Neural progenitor cell (in vitro differentiated cells): ENCODE measurements around the gene CHMP5. TPM values are rescaled to one million over a fixed set of nuclear protein-coding genes. Genes with fewer than 3 reads are reported as not detected.

Source experiments
- DNase-seq: peaks from one replicate; pipeline ENCODE4 v3.0.0-alpha.2; 2016; ENCODE audit warnings: low spot score
- H2AFZ ChIP-seq: fragments of 200-600 bp; sonication (generic); replicated peaks from 2 replicates; pipeline ENCODE4 v1.6.1; 2016; ENCODE audit warnings: antibody characterized with exemption
- H3F3A ChIP-seq: fragments of 200-600 bp; sonication (generic); 2 replicates; pipeline ENCODE4 v1.6.1; 2016; ENCODE audit warnings: antibody characterized with exemption, low read depth
- H3K27ac ChIP-seq: fragments of 200-600 bp; sonication (generic); 2 replicates; pipeline ENCODE4 v1.5.1; 2016; ENCODE audit warnings: mild to moderate bottlenecking
- H3K27me3 ChIP-seq: fragments of 200-600 bp; sonication (generic); 2 replicates; pipeline ENCODE4 v1.6.1; 2016; ENCODE audit warnings: mild to moderate bottlenecking, moderate library complexity
- H3K36me3 ChIP-seq: fragments of 200-600 bp; sonication (generic); 2 replicates; pipeline ENCODE4 v1.5.1; 2016
- H3K4me1 ChIP-seq: fragments of 200-600 bp; sonication (generic); 2 replicates; pipeline ENCODE4 v1.6.1; 2016; ENCODE audit warnings: mixed run types
- H3K4me2 ChIP-seq: fragments of 200-600 bp; sonication (generic); 2 replicates; pipeline ENCODE4 v1.6.1; 2016
- H3K4me3 ChIP-seq: fragments of 200-600 bp; sonication (generic); 2 replicates; pipeline ENCODE4 v1.5.1; 2016
- H3K79me2 ChIP-seq: fragments of 200-600 bp; sonication (generic); 2 replicates; pipeline ENCODE4 v1.6.1; 2016; ENCODE audit warnings: low read depth
- H3K9ac ChIP-seq: fragments of 200-600 bp; sonication (generic); 2 replicates; pipeline ENCODE4 v1.6.1; 2016
- H3K9me3 ChIP-seq: fragments of 200-600 bp; sonication (generic); 2 replicates; pipeline ENCODE4 v1.5.1; 2016; ENCODE audit warnings: low read depth
- H4K20me1 ChIP-seq: fragments of 200-600 bp; sonication (generic); 2 replicates; pipeline ENCODE4 v1.6.1; 2016; ENCODE audit warnings: low read depth
- H3K27ac Mint-ChIP-seq: 3 replicates; pipeline ENCODE4 v1.8.0; 2021; ENCODE audit warnings: mixed read lengths
- H3K27me3 Mint-ChIP-seq: 2 replicates; pipeline ENCODE4 v1.8.0; 2022; ENCODE audit warnings: low read depth, mild to moderate bottlenecking, inconsistent platforms, moderate library complexity, mixed read lengths; ENCODE audit not compliant: insufficient read depth
- H3K36me3 Mint-ChIP-seq: 3 replicates; pipeline ENCODE4 v1.8.0; 2021; ENCODE audit warnings: mixed read lengths
- H3K4me1 Mint-ChIP-seq: 3 replicates; pipeline ENCODE4 v1.8.0; 2021; ENCODE audit warnings: mixed read lengths
- H3K4me3 Mint-ChIP-seq: 3 replicates; pipeline ENCODE4 v1.8.0; 2021; ENCODE audit warnings: mild to moderate bottlenecking, moderate library complexity, mixed read lengths
- H3K9me3 Mint-ChIP-seq: 3 replicates; pipeline ENCODE4 v1.8.0; 2020; ENCODE audit warnings: mixed read lengths
- CTCF ChIP-seq: fragments of 200-600 bp; sonication (generic); IDR thresholded peaks from 2 replicates; pipeline ENCODE4 v1.5.1; 2017; ENCODE audit warnings: antibody characterized with exemption, mild to moderate bottlenecking
- EZH2 ChIP-seq: fragments of 200-600 bp; sonication (generic); IDR thresholded peaks from 2 replicates; pipeline ENCODE4 v1.6.1; 2017; ENCODE audit warnings: antibody characterized with exemption, mild to moderate bottlenecking, moderate library complexity
- EZH2phosphoT487 ChIP-seq: fragments of 200-600 bp; sonication (generic); IDR thresholded peaks from 2 replicates; pipeline ENCODE4 v1.6.1; 2017; ENCODE audit warnings: antibody characterized with exemption
- total RNA-seq: library from RNA; depleted of rRNA; stranded (reverse); fragments of >200 nt; gene quantifications from 2 replicates; pipeline ENCODE4 v1.2.3, GENCODE V29; 2015; ENCODE audit warnings: low replicate concordance

CHMP5 gene
- total RNA-seq, 1 donor from 2014 or later: 135 TPM

DNA sequence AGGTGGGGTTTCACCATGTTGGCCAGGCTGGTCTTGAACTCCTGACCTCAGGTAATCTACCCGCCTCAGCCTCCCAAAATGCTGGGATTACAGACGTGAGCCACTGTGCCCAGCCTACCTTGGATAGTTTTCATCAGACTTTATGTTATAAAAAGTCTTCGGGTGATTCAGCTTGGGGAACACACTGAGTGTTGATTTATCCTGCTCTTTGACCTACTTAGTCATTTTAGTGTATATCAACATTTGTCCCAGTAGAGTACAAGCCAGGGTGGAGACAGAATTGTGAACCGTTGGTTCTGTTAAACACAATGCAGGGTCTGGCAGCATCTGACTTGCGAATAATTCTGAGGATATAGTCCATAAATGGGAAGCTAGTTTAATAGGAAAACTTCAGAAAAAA is 65.1 kb downstream of the CHMP5 start:
- TF ChIP-seq CTCF (no peak), EZH2 (no peak), EZH2phosphoT487 (no peak)

DNA sequence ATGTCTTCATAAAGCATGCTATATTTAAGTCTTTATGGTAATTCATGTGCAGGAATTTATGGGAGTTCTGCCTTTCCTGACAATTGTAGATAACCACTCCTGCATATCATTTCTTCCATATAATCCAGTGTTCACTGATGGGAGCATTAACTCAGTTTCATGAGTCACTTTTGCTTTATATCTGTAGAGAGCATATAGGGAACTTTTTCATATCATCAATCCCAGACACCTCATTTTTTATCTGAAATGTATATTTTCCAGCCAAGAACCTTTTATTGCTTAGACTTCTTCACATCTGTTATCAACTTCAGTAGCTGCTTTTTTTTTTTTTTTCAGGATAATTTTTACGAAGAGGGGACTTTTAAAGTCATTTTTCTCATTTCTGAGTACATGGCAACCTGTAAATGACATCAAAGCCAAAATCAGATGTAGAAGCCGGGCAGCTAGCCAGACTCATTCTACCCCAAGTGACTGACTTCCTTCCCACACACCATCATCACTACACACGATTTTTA is 66.6 kb downstream of the CHMP5 start:
- Histone ChIP-seq H3K9ac (no peak overlapping the region), H3K79me2 (no peaks in the 10 kb centered on the region), H3K36me3 (no peaks in the 10 kb centered on the region), H2AFZ (no peak overlapping the region), H3K4me1 (no peaks in the 10 kb centered on the region), H3K4me3 (no peak overlapping the region), H3K9me3 (no peaks in the 10 kb centered on the region), H3K27ac (no peak overlapping the region), H3K27me3 (no peaks in the 10 kb centered on the region), H4K20me1 (no peaks in the 10 kb centered on the region), H3F3A (no peaks in the 10 kb centered on the region), H3K4me2 (no peak overlapping the region)
- Mint-ChIP-seq H3K27me3 (no peaks in the 10 kb centered on the region), H3K4me3 (no peak overlapping the region), H3K27ac (no peak overlapping the region), H3K4me1 (no peaks in the 10 kb centered on the region), H3K9me3 (no peaks in the 10 kb centered on the region), H3K36me3 (peaks cover 20% of the 10 kb centered on the region)
- no peak for TF ChIP-seq EZH2
- no peak for TF ChIP-seq CTCF
- no peak for TF ChIP-seq EZH2phosphoT487
- no peak for DNase-seq

More for the DNA sequence above, 65.1 kb downstream of the CHMP5 start:
- Histone ChIP-seq H3K27me3 (no peaks in the 10 kb centered on the region), H3K4me2 (no peak overlapping the region), H3K9ac (no peak overlapping the region), H4K20me1 (no peaks in the 10 kb centered on the region), H2AFZ (no peak overlapping the region), H3F3A (no peaks in the 10 kb centered on the region), H3K27ac (no peak overlapping the region), H3K36me3 (no peaks in the 10 kb centered on the region), H3K79me2 (no peaks in the 10 kb centered on the region), H3K4me1 (no peaks in the 10 kb centered on the region), H3K4me3 (no peak overlapping the region), H3K9me3 (no peaks in the 10 kb centered on the region)
- H3K9me3 Mint-ChIP-seq: no peaks in the 10 kb centered on the region
- H3K4me3 Mint-ChIP-seq: no peak overlapping the region
- no peaks in the 10 kb centered on the region for H3K27me3 Mint-ChIP-seq
- no peak overlapping the region for H3K27ac Mint-ChIP-seq
- no peaks in the 10 kb centered on the region for H3K4me1 Mint-ChIP-seq
- H3K36me3 Mint-ChIP-seq: peaks cover 18% of the 10 kb centered on the region
- no peak for DNase-seq

Other genes starting within 250 kb of the CHMP5 start
- 146 and 180 TPM in 2 replicates for gene DNAJA1, start 239.8 kb upstream of the CHMP5 start, total RNA-seq
- 28.6 and 34.9 TPM in 2 replicates for gene SMU1, start 188.4 kb upstream of the CHMP5 start, total RNA-seq
- gene B4GALT1, start 97.7 kb upstream of the CHMP5 start, total RNA-seq: 7.3 and 7.5 TPM in 2 replicates
- not detected in 2 replicates for gene SPINK4, start 24.9 kb upstream of the CHMP5 start, total RNA-seq
- 44.3 and 49.2 TPM in 2 replicates for gene BAG1, start 341 bp upstream of the CHMP5 start, total RNA-seq
- 13.0 and 14.6 TPM in 2 replicates for gene NFX1, start 25.5 kb downstream of the CHMP5 start, total RNA-seq
- 0.25 TPM in 1 of 2 replicates, not detected in the other for gene AQP7, start 137.5 kb downstream of the CHMP5 start, total RNA-seq
- 0.45 and 0.90 TPM in 2 replicates for gene AQP3, start 182.5 kb downstream of the CHMP5 start, total RNA-seq
- 9.2 and 16.9 TPM in 2 replicates for gene NOL6, start 208.9 kb downstream of the CHMP5 start, total RNA-seq